ENCODE results near the gene PSMD14.

The PSMD14 gene

DNA sequence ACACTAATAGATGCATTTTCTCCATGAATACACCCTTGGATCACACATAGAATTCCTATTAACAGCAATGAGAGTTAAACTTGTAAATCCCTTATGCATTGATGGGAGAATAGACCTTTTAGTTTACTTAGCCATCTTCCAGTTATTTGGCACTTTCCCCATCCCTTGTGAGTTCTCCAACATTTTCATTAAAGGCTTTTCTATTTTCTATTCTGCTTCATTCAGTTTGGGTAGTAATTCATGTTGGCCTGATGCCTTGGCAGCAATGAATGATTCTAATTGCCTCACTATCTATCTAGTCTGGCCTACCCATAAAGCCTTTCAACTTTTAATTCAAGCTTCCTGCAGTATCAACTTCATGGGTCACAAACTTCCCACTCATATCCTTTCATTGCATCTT lies 140.2 kb downstream of the PSMD14 start:
- DNase-seq (ENCODE audit: low read depth in 2 of 2): no peak
